SK-N-SH (cell line): ENCODE results near the gene WNT2. TPM values are rescaled to one million over a fixed set of nuclear protein-coding genes. Genes with fewer than 3 reads are reported as not detected.

ENCODE experiments used
- CTCF ChIA-PET: fragments of 300-600, 350-600 bp; formaldehyde crosslinking; extraction: SDS; loops from one replicate; lab custom pipeline; 2021; lab: Yijun Ruan, JAX
- POLR2A ChIA-PET: fragments of 350-600 bp; sonication (Branson Sonifier 250); formaldehyde crosslinking; extraction: SDS; loops from one replicate; lab custom pipeline; 2020; ENCODE audit warnings: antibody characterized with exemption, inconsistent platforms; lab: Yijun Ruan, JAX
- DNase-seq: peaks from one replicate; pipeline ENCODE4 v3.0.0; 2012
- H2AFZ ChIP-seq: fragments of 200-600 bp; sonication (generic); 2 replicates; pipeline ENCODE4 v1.8.1; 2016; ENCODE audit warnings: antibody characterized with exemption, mild to moderate bottlenecking, low read depth
- H3F3A ChIP-seq: fragments of 200-600 bp; sonication (generic); replicated peaks from 2 replicates; pipeline ENCODE3; 2016; ENCODE audit warnings: antibody characterized with exemption, mild to moderate bottlenecking; ENCODE audit not compliant: insufficient read depth
- H3K27ac ChIP-seq, 2 experiments: fragments of 200-500 bp in 1 of 2; fragments of 200-600 bp in 1 of 2; sonication (Bioruptor generic) in 1 of 2; sonication (generic), shearing (Covaris generic) in 1 of 2; 2 replicates each; pipeline versions ENCODE4 v1.5.1 to v1.6.1; 2014 to 2016; ENCODE audit warnings: low read depth in 2 of 2, inconsistent platforms in 1 of 2, low read length in 1 of 2, mild to moderate bottlenecking in 1 of 2, mixed read lengths in 1 of 2
- H3K27me3 ChIP-seq: fragments of 200-600 bp; sonication (generic), shearing (Covaris generic); 2 replicates; pipeline ENCODE4 v1.6.1; 2016; ENCODE audit warnings: mixed run types; ENCODE audit not compliant: insufficient read depth
- H3K36me3 ChIP-seq, 2 experiments: fragments of 200-500 bp in 1 of 2; fragments of 200-600 bp in 1 of 2; sonication (Bioruptor generic) in 1 of 2; sonication (generic) in 1 of 2; replicated peaks in 1 of 2; 2 replicates each; pipeline versions ENCODE3 to v1.5.1; 2014 to 2016; ENCODE audit warnings: low read length in 1 of 2, mild to moderate bottlenecking in 1 of 2; ENCODE audit not compliant: insufficient read depth in 2 of 2, control insufficient read depth in 1 of 2
- H3K4me1 ChIP-seq, 2 experiments: fragments of 200-500 bp in 1 of 2; fragments of 200-600 bp in 1 of 2; sonication (Bioruptor generic) in 1 of 2; sonication (generic), shearing (Covaris generic) in 1 of 2; 2 replicates each; pipeline versions ENCODE4 v1.5.1 to v1.6.1; 2014 to 2016; ENCODE audit warnings: low read depth in 1 of 2, low read length in 1 of 2, mixed run types in 1 of 2; ENCODE audit not compliant: insufficient read depth in 2 of 2, control insufficient read depth in 1 of 2
- H3K4me2 ChIP-seq: fragments of 200-600 bp; sonication (generic), shearing (Covaris generic); 2 replicates; pipeline ENCODE4 v1.6.1; 2017; ENCODE audit warnings: mixed run types
- H3K4me3 ChIP-seq, 2 experiments: fragments of 200-500 bp in 1 of 2; fragments of 200-600 bp in 1 of 2; sonication (Bioruptor generic) in 1 of 2; sonication (generic), shearing (Covaris generic) in 1 of 2; 2 replicates each; pipeline versions ENCODE4 v1.5.1 to v1.8.1; 2014 to 2016; ENCODE audit warnings: low read depth in 2 of 2, inconsistent platforms in 1 of 2, low read length in 1 of 2, mild to moderate bottlenecking in 1 of 2, mixed read lengths in 1 of 2, moderate library complexity in 1 of 2
- H3K79me2 ChIP-seq: fragments of 200-600 bp; sonication (generic); 2 replicates; pipeline ENCODE4 v1.8.1; 2017; ENCODE audit warnings: mild to moderate bottlenecking; ENCODE audit not compliant: insufficient read depth
- H3K9ac ChIP-seq: fragments of 200-600 bp; sonication (generic); 2 replicates; pipeline ENCODE4 v1.6.1; 2017; ENCODE audit warnings: mixed run types
- H3K9me2 ChIP-seq: fragments of 200-600 bp; sonication (generic); 2 replicates; pipeline ENCODE4 v1.6.1; 2017; ENCODE audit warnings: mixed run types
- H3K9me3 ChIP-seq: fragments of 200-600 bp; sonication (generic); 2 replicates; pipeline ENCODE4 v1.6.1; 2017; ENCODE audit warnings: mixed run types, mild to moderate bottlenecking, moderate library complexity
- H4K20me1 ChIP-seq: fragments of 200-600 bp; sonication (generic); 2 replicates; pipeline ENCODE4 v1.6.1; 2017; ENCODE audit warnings: mild to moderate bottlenecking, mixed run types; ENCODE audit not compliant: insufficient read depth
- CHD2 ChIP-seq: fragments of 150-350 bp; IDR thresholded peaks from 2 replicates; pipeline ENCODE4 v1.6.1; 2018; ENCODE audit warnings: low read length; ENCODE audit not compliant: partially characterized antibody
- EP300 ChIP-seq, 2 experiments: IDR thresholded peaks; 2 replicates each; pipeline versions ENCODE4 v1.4.0 to v1.6.1; 2012; ENCODE audit warnings: borderline replicate concordance in 1 of 2, low read depth in 1 of 2, low read length in 1 of 2
- FOSL2 ChIP-seq: IDR thresholded peaks from 2 replicates; pipeline ENCODE4 v1.4.0; 2012; ENCODE audit warnings: low read depth, mild to moderate bottlenecking, moderate library complexity, borderline replicate concordance
- FOXM1 ChIP-seq: IDR thresholded peaks from 2 replicates; pipeline ENCODE4 v1.4.0; 2012; ENCODE audit warnings: low read depth, mild to moderate bottlenecking
- JUND ChIP-seq: IDR thresholded peaks from 2 replicates; pipeline ENCODE4 v1.4.0; 2012
- NFIC ChIP-seq: IDR thresholded peaks from 2 replicates; pipeline ENCODE4 v1.4.0; 2012; ENCODE audit warnings: borderline replicate concordance
- POLR2AphosphoS5 ChIP-seq: IDR thresholded peaks from 2 replicates; pipeline ENCODE4 v1.6.1; 2012; ENCODE audit warnings: low read depth, low read length
- TCF12 ChIP-seq: IDR thresholded peaks from 2 replicates; pipeline ENCODE4 v1.4.0; 2012
- TEAD4 ChIP-seq: IDR thresholded peaks from 2 replicates; pipeline ENCODE4 v1.4.0; 2012; ENCODE audit warnings: mild to moderate bottlenecking, borderline replicate concordance; ENCODE audit not compliant: insufficient read depth
- WGBS: methylation state at CpG from one replicate; pipeline ENCODE4 v1.1.6; 2017; ENCODE audit warnings: low lambda C conversion rate; 5-methylcytosine and 5-hydroxymethylcytosine counted together
- polyA plus RNA-seq, 3 experiments: library from polyadenylated mRNA; depleted of rRNA; stranded (reverse); fragments of >200 nt; gene quantifications; 2 replicates each; pipeline ENCODE4 v1.2.3, GENCODE V29; 2012
- TF ChIP-seq, protein P1 (sequence below): IDR thresholded peaks from 2 replicates; pipeline ENCODE4; 2012
- TF ChIP-seq, protein P2 (sequence below): IDR thresholded peaks from 2 replicates; pipeline ENCODE4 v1.4.0; 2012; ENCODE audit warnings: low read depth, borderline replicate concordance
- TF ChIP-seq, protein P3 (sequence below): IDR thresholded peaks from 2 replicates; pipeline ENCODE4 v1.4.0; 2012; ENCODE audit warnings: low read depth
- TF ChIP-seq, protein P4 (sequence below): fragments of 200-600 bp; sonication (generic); IDR thresholded peaks from 2 replicates; pipeline ENCODE4 v1.6.1; 2017; ENCODE audit warnings: antibody characterized with exemption, mild to moderate bottlenecking, moderate library complexity
- TF ChIP-seq, protein P5 (sequence below): IDR thresholded peaks from 2 replicates; pipeline ENCODE4 v1.4.0; 2012; ENCODE audit warnings: low read depth, borderline replicate concordance

Gene WNT2
- polyA plus RNA-seq, 1 of the 3 experiments (the other 2 are of a cell fraction), result not detected

DNA sequence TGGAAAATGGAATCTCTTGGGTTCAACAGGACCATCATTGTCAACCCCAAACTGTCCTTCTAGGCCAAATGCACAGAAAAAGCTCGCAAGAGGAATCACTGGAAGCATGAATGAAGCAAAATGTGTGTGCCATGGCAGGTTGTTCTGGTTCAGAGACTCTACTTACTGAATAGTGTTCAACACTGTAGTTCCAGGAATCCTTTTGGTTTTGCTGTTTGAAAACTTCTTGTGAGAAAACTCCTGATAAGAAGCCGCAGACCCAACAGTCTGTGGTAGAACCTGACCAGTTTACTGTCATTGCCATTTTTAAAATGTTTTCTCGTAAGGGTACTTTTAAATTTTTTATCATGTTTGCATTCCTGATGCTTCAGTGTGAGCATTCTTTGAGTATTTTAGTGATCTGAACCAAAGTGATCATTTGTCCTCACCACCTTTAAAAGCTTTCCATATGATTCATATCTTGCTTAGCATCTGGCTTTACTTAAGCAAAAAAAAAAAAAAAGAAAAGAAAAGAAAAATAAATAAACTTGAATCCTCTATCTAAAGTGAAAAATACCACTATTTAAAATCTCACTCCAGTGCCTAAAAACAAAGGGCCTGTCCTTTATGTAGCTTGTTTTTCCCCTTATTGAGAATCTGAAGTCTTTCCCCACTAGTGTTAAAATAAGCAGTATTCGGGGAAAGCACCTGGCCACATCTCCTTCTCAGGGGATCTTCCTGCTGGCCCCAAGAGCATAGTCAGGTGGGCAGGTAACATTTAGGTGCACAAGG is 92.4 kb downstream of the WNT2 start:
- H3K9me2 ChIP-seq, result no peaks in the 10 kb centered on the region
- peaks cover 5% of the 10 kb centered on the region for H3F3A ChIP-seq
- H3K4me3 ChIP-seq, result no peak overlapping the region
- TF ChIP-seq, protein P1, sequence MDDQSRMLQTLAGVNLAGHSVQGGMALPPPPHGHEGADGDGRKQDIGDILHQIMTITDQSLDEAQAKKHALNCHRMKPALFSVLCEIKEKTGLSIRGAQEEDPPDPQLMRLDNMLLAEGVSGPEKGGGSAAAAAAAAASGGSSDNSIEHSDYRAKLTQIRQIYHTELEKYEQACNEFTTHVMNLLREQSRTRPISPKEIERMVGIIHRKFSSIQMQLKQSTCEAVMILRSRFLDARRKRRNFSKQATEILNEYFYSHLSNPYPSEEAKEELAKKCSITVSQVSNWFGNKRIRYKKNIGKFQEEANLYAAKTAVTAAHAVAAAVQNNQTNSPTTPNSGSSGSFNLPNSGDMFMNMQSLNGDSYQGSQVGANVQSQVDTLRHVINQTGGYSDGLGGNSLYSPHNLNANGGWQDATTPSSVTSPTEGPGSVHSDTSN, result peak; percentile 66
- TF ChIP-seq TEAD4, result peak; percentile 65; the same call in 1 of the 2 replicates
- TF ChIP-seq, protein P2, sequence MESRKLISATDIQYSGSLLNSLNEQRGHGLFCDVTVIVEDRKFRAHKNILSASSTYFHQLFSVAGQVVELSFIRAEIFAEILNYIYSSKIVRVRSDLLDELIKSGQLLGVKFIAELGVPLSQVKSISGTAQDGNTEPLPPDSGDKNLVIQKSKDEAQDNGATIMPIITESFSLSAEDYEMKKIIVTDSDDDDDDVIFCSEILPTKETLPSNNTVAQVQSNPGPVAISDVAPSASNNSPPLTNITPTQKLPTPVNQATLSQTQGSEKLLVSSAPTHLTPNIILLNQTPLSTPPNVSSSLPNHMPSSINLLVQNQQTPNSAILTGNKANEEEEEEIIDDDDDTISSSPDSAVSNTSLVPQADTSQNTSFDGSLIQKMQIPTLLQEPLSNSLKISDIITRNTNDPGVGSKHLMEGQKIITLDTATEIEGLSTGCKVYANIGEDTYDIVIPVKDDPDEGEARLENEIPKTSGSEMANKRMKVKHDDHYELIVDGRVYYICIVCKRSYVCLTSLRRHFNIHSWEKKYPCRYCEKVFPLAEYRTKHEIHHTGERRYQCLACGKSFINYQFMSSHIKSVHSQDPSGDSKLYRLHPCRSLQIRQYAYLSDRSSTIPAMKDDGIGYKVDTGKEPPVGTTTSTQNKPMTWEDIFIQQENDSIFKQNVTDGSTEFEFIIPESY, result 0 out of 2 replicates have a peak, but pooled peaks have one; percentile 27
- peak; percentile 68; the same call in 1 of the 2 replicates for TF ChIP-seq POLR2AphosphoS5
- TF ChIP-seq, protein P3, sequence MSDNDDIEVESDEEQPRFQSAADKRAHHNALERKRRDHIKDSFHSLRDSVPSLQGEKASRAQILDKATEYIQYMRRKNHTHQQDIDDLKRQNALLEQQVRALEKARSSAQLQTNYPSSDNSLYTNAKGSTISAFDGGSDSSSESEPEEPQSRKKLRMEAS, result peak; percentile 25; the same call in 1 of the 2 replicates
- TF ChIP-seq, protein P4, sequence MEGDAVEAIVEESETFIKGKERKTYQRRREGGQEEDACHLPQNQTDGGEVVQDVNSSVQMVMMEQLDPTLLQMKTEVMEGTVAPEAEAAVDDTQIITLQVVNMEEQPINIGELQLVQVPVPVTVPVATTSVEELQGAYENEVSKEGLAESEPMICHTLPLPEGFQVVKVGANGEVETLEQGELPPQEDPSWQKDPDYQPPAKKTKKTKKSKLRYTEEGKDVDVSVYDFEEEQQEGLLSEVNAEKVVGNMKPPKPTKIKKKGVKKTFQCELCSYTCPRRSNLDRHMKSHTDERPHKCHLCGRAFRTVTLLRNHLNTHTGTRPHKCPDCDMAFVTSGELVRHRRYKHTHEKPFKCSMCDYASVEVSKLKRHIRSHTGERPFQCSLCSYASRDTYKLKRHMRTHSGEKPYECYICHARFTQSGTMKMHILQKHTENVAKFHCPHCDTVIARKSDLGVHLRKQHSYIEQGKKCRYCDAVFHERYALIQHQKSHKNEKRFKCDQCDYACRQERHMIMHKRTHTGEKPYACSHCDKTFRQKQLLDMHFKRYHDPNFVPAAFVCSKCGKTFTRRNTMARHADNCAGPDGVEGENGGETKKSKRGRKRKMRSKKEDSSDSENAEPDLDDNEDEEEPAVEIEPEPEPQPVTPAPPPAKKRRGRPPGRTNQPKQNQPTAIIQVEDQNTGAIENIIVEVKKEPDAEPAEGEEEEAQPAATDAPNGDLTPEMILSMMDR, result no peak
- peak in 1 of 2 experiments; percentile 74; a peak in 2 of 4 replicates for TF ChIP-seq EP300 (IDR thresholded peaks at IDR 0.05; ENCODE audit: borderline replicate concordance in 1 of 2, low read depth in 1 of 2, low read length in 1 of 2)
- TF ChIP-seq TCF12, result peak; percentile 96
- TF ChIP-seq JUND, result peak; percentile 71
- peak; percentile 60; the same call in 1 of the 2 replicates for TF ChIP-seq FOXM1
- TF ChIP-seq CHD2, result no peak
- TF ChIP-seq FOSL2, result peak; percentile 67; the same call in 1 of the 2 replicates
- TF ChIP-seq, protein P5, sequence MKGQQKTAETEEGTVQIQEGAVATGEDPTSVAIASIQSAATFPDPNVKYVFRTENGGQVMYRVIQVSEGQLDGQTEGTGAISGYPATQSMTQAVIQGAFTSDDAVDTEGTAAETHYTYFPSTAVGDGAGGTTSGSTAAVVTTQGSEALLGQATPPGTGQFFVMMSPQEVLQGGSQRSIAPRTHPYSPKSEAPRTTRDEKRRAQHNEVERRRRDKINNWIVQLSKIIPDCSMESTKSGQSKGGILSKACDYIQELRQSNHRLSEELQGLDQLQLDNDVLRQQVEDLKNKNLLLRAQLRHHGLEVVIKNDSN, result no peak
- TF ChIP-seq NFIC, result peak; percentile 23; the same call in 1 of the 2 replicates
- TF ChIP-seq, all 33 proteins: peak for 11
- ChIA-PET CTCF (interaction anchor here (0.7 to 1.5 kb wide), 3 partner anchors 17 to 242 kb away, joined by 3 to 7 read pairs (median 3); no protein-coding TSS in a partner anchor), POLR2A (no interaction called here)
- Histone ChIP-seq H3K4me2 (0 out of 2 replicates have a peak overlapping the region, but pooled peaks have one; percentile 13), H4K20me1 (no peaks in the 10 kb centered on the region), H3K79me2 (no peaks in the 10 kb centered on the region), H3K4me1 (peaks cover 2 to 6% of the 10 kb centered on the region in 2 experiments; a peak in 2 of 4 replicates), H3K27ac (peak overlapping the region; percentile 45 to 56; a peak in 2 of 4 replicates), H3K27me3 (no peaks in the 10 kb centered on the region), H3K9ac (no peak overlapping the region), H3K9me3 (no peaks in the 10 kb centered on the region), H3K36me3 (peaks cover 0 to 6% of the 10 kb centered on the region in 2 experiments), H2AFZ (no peak overlapping the region)
- DNase-seq, result no peak
- 71% methylated on average over 4 of the region's 4 CpGs for WGBS
